HepG2 (cell line): ENCODE results near the gene INF2. TPM values are rescaled to one million over a fixed set of nuclear protein-coding genes. Genes with fewer than 3 reads are reported as not detected.

ENCODE experiments used
- ARID2 ChIP-seq: sonication (generic); formaldehyde crosslinking; IDR thresholded peaks from 2 replicates; pipeline ENCODE4 v1.8.1; 2022; ENCODE audit warnings: mild to moderate bottlenecking, missing genetic modification reagents, borderline replicate concordance
- BORCS8-MEF2B ChIP-seq: sonication (generic); formaldehyde crosslinking; IDR thresholded peaks from 2 replicates; pipeline ENCODE4 v1.8.0; 2022; ENCODE audit warnings: mild to moderate bottlenecking, missing genetic modification reagents
- CBX2 ChIP-seq, 2 experiments: fragments of 200-600 bp in 1 of 2; sonication (generic); formaldehyde crosslinking in 1 of 2; IDR thresholded peaks; 2 replicates each; pipeline versions ENCODE4 v1.7.0 to v1.8.1; 2018 to 2022; ENCODE audit warnings: low read depth in 2 of 2, low read length in 1 of 2, mild to moderate bottlenecking in 1 of 2, missing genetic modification reagents in 1 of 2
- CEBPZ ChIP-seq: IDR thresholded peaks from 2 replicates; pipeline ENCODE4 v1.6.1; 2012; ENCODE audit warnings: low read length, improper control_type of control experiment
- GABPA ChIP-seq, 2 experiments: IDR thresholded peaks; 2 replicates each; pipeline ENCODE4 v1.6.1; 2011 to 2016; ENCODE audit warnings: low read depth in 2 of 2, low read length in 1 of 2, missing biosample characterization in 1 of 2, missing genetic modification characterization in 1 of 2
- KDM1A ChIP-seq: IDR thresholded peaks from 2 replicates; pipeline ENCODE4 v1.6.1; 2016; ENCODE audit warnings: missing compliant biosample characterization
- MEF2D ChIP-seq: sonication (generic); formaldehyde crosslinking; IDR thresholded peaks from 2 replicates; pipeline ENCODE4 v1.5.1; 2020; ENCODE audit warnings: mild to moderate bottlenecking, missing genetic modification reagents
- ONECUT2 ChIP-seq: sonication (generic); formaldehyde crosslinking; IDR thresholded peaks from 2 replicates; pipeline ENCODE4 v1.4.0; 2020; ENCODE audit warnings: missing genetic modification reagents
- PHB2 ChIP-seq: fragments of 450-650 bp; IDR thresholded peaks from 2 replicates; pipeline ENCODE4 v1.6.1; 2018; ENCODE audit not compliant: partially characterized antibody
- POLR2AphosphoS5 ChIP-seq: IDR thresholded peaks from 2 replicates; pipeline ENCODE4 v1.6.1; 2012; ENCODE audit warnings: low read depth, low read length
- SMC3 ChIP-seq: IDR thresholded peaks from 2 replicates; pipeline ENCODE4 v1.6.1; 2011; ENCODE audit warnings: low read length, improper control_type of control experiment
- SRY ChIP-seq: sonication (generic); formaldehyde crosslinking; IDR thresholded peaks from 2 replicates; pipeline ENCODE4 v1.8.0; 2022; ENCODE audit warnings: mild to moderate bottlenecking, missing genetic modification reagents
- THRA ChIP-seq: sonication (generic); formaldehyde crosslinking; IDR thresholded peaks from 2 replicates; pipeline ENCODE4 v1.4.0; 2020; ENCODE audit warnings: missing genetic modification reagents, borderline replicate concordance
- ZFP62 ChIP-seq: sonication (generic); formaldehyde crosslinking; IDR thresholded peaks from 2 replicates; pipeline ENCODE4 v1.4.0; 2020; ENCODE audit warnings: missing genetic modification reagents
- ZNF354B ChIP-seq: sonication (generic); formaldehyde crosslinking; IDR thresholded peaks from 2 replicates; pipeline ENCODE4 v1.8.0; 2022; ENCODE audit warnings: mild to moderate bottlenecking, missing genetic modification reagents
- ZNF367 ChIP-seq: sonication (generic); formaldehyde crosslinking; IDR thresholded peaks from 2 replicates; pipeline ENCODE4 v1.4.0; 2020; ENCODE audit warnings: missing genetic modification reagents, borderline replicate concordance
- ZNF460 ChIP-seq: sonication (generic); formaldehyde crosslinking; IDR thresholded peaks from 2 replicates; pipeline ENCODE4 v1.5.1; 2020; ENCODE audit warnings: missing genetic modification reagents, mild to moderate bottlenecking, borderline replicate concordance
- ZNF558 ChIP-seq: sonication (generic); formaldehyde crosslinking; IDR thresholded peaks from 2 replicates; pipeline ENCODE4 v1.9.0; 2022; ENCODE audit warnings: mild to moderate bottlenecking, missing genetic modification reagents, borderline replicate concordance
- ZNF562 ChIP-seq: sonication (generic); formaldehyde crosslinking; IDR thresholded peaks from 2 replicates; pipeline ENCODE4 v1.8.0; 2022; ENCODE audit warnings: missing genetic modification reagents, borderline replicate concordance
- ZNF589 ChIP-seq: sonication (generic); formaldehyde crosslinking; conservative IDR thresholded peaks from 2 replicates; pipeline ENCODE4 v1.8.0; 2022; ENCODE audit warnings: mild to moderate bottlenecking, moderate library complexity, missing genetic modification reagents
- ZNF672 ChIP-seq: sonication (generic); formaldehyde crosslinking; IDR thresholded peaks from 2 replicates; pipeline ENCODE4 v1.8.1; 2022; ENCODE audit warnings: missing genetic modification reagents
- ZNF83 ChIP-seq: sonication (generic); formaldehyde crosslinking; IDR thresholded peaks from 2 replicates; pipeline ENCODE4 v1.4.0; 2020; ENCODE audit warnings: missing genetic modification reagents, mild to moderate bottlenecking, borderline replicate concordance
- polyA plus RNA-seq, 8 experiments: library from polyadenylated mRNA; depleted of rRNA in 3 of 8; stranded (reverse) in 7 of 8; unstranded in 1 of 8; fragments of >200 nt; fragmentation: Illumina TruSeq in 4 of 8; extraction: Trizol in 4 of 8; gene quantifications; 2 replicates each; pipeline versions ENCODE4 v1.2.1 to v1.2.3, GENCODE V29; 2011 to 2016; ENCODE audit warnings: low read depth in 4 of 8, missing spikeins in 1 of 8, mixed read lengths in 1 of 8; ENCODE audit not compliant: insufficient read depth in 1 of 8
- total RNA-seq, 5 experiments: library from RNA; depleted of rRNA; stranded (reverse); fragments of >200 nt; fragmentation: Illumina TruSeq; extraction: Trizol; gene quantifications; 2 replicates each; pipeline ENCODE4 v1.2.3, GENCODE V29; 2016; ENCODE audit warnings: low read depth in 1 of 5
- TF ChIP-seq, protein P1 (sequence below): IDR thresholded peaks from 2 replicates; pipeline ENCODE4 v1.6.1; 2012; ENCODE audit warnings: low read depth, low read length, improper control_type of control experiment
- TF ChIP-seq, protein P2 (sequence below): sonication (generic); formaldehyde crosslinking; IDR thresholded peaks from 2 replicates; pipeline ENCODE4 v1.5.1; 2020; ENCODE audit warnings: missing genetic modification reagents, mild to moderate bottlenecking, borderline replicate concordance

Gene INF2
- total and polyA plus RNA-seq, 2 of the 13 experiments (the other 11 are each of a cell fraction or from before 2014, with no cell fraction given): 16.4 to 26.4 TPM

DNA sequence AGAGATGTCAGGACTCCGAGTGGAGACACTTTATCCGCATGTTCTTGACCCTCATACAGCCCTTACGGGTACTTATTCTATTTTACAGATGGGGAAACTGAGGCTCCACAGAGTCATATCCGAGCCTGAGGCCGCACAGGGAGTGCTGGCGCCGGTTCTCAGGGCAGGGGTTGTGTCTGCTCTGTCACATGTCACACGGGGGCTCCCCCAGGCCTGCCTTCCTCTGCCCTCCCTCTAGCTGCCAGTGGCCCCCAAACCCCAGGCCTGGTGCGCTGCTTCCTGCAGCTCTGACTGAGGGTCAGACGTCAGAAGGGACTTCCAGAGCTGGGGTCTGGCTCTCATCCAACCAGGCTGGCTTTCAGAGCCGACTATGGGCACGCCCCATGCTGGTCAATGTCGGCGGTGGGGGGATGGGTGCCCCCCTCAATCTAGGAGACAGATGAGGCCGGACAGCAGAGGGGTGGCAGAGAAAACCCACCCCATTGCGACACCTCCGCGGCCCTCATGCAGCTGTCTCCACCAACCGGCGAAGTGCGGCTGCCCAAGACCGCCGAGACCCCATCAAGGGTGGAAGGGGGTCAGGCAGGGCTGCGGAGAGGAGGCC is 811 bp upstream of the INF2 start (continued):
- TF ChIP-seq GABPA (IDR thresholded peaks at IDR 0.05; ENCODE audit: low read depth, low read length) (no peak), GABPA (CRISPR knock-in tag; IDR thresholded peaks at IDR 0.05; ENCODE audit: low read depth) (no peak), ZNF558 (CRISPR knock-in tag) (no peak), MEF2D (CRISPR knock-in tag) (peak; percentile 56; the same call in 1 of the 2 replicates), BORCS8-MEF2B (CRISPR knock-in tag) (no peak), CEBPZ (no peak), ZNF562 (no peak), ZNF460 (CRISPR knock-in tag) (no peak), ARID2 (CRISPR knock-in tag) (no peak), PHB2 (no peak), ZNF367 (CRISPR knock-in tag) (no peak), THRA (no peak), SMC3 (no peak), ZNF589 (CRISPR knock-in tag) (0 out of 2 replicates have a peak, but pooled peaks have one; percentile 61), ONECUT2 (CRISPR knock-in tag) (no peak), ZNF354B (CRISPR knock-in tag) (no peak), KDM1A (CRISPR knock-in tag) (peak; percentile 89), ZNF83 (no peak), ZNF672 (CRISPR knock-in tag) (no peak), ZFP62 (no peak), SRY (CRISPR knock-in tag) (no peak; the same call in 1 of the 2 replicates), CBX2 (IDR thresholded peaks at IDR 0.05; ENCODE audit: low read depth, low read length) (no peak), CBX2 (CRISPR knock-in tag; IDR thresholded peaks at IDR 0.05; ENCODE audit: low read depth) (no peak), POLR2AphosphoS5 (no peak)
- TF ChIP-seq, protein P1, sequence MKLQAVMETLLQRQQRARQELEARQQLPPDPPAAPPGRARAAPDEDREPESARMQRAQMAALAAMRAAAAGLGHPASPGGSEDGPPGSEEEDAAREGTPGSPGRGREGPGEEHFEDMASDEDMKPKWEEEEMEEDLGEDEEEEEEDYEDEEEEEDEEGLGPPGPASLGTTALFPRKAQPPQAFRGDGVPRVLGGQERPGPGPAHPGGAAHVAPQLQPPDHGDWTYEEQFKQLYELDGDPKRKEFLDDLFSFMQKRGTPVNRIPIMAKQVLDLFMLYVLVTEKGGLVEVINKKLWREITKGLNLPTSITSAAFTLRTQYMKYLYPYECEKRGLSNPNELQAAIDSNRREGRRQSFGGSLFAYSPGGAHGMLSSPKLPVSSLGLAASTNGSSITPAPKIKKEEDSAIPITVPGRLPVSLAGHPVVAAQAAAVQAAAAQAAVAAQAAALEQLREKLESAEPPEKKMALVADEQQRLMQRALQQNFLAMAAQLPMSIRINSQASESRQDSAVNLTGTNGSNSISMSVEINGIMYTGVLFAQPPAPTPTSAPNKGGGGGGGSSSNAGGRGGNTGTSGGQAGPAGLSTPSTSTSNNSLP: no peak
- TF ChIP-seq, protein P2, sequence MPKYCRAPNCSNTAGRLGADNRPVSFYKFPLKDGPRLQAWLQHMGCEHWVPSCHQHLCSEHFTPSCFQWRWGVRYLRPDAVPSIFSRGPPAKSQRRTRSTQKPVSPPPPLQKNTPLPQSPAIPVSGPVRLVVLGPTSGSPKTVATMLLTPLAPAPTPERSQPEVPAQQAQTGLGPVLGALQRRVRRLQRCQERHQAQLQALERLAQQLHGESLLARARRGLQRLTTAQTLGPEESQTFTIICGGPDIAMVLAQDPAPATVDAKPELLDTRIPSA: no peak
